NCI-H526 (cell line): ENCODE results near the gene CBS.
"Not testable (repeated sequence)": the region's sequence is repeated elsewhere in the genome, so short reads cannot be mapped to it uniquely, and the experiment has no call there.

ENCODE experiments used
- DNase-seq, 2 experiments: peaks; one replicate each; lab custom pipeline; 2025; lab: John Stamatoyannopoulos, UW

The CBS gene

GRCh38 chr21:43075170-43076022, at the start of gene CBS:
Gene CBS, minus strand, starts transcription at chr21:43075835. Its CDS starts 3,642 bp downstream, at chr21:43072193.
- not testable (repeated sequence) for DNase-seq

DNA sequence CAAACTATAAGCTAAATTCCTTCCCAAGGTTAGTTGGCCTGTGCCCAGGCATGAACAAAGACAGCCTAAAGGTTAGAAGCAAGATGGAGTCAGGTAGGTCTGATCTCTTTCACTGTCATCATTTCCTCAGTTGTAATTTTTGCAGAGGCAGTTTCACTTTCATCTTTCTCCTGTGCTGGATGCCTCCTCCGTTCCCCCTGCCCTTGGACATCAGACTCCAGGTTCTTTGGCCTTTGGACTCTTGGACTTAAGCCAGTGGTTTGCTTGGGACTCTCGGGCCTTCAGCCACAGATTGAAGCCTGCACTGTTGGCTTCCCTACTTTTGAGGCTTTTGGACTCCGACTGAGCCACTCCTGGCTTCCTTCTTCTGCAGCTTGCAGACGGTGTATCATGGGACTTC, 40.3 kb upstream of the CBS start:
- not testable (repeated sequence) for DNase-seq

DNA sequence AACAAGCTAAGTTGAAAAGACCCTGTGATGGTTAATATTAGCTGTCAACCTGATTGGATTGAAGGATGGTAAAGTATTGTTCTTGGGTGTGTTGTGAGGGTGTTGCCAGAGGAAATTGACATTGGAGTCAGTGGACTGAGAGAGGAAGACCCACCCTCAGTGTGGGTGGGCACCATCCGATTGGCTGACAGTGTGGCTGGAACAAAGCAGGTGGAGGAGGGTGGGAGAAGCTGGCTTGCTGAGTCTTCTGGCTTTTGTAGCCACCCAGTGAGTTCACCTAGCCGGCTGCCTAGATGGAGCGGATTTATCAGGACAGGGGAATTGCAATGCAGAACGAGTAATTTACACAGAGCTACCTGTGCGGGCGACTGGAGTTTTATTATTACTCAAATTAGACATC, 38.8 kb upstream of the CBS start:
- not testable (repeated sequence) for DNase-seq

DNA sequence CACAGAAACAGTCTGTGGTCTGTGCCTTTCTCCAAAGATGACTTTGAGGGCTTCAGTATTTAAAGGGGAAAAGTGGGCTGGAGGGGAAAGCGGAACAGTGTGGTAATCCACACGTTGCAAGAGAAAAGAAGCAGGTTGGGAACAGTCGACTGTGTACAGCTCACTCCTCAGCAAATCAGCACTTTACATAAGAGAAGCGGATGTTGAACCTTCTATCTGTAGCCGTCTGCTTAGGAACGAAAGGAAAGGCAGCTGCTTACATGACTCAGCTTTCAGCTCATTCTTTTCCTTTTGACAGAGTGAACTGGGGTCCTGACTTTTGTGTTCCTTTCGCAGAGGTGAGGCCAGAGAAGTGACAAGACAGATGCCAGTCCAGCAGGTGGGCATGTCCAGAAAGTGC, 33.4 kb upstream of the CBS start:
- not testable (repeated sequence) for DNase-seq

GRCh38 chr21:43108177-43108576, 32.5 kb upstream of the CBS start:
- not testable (repeated sequence) for DNase-seq

DNA sequence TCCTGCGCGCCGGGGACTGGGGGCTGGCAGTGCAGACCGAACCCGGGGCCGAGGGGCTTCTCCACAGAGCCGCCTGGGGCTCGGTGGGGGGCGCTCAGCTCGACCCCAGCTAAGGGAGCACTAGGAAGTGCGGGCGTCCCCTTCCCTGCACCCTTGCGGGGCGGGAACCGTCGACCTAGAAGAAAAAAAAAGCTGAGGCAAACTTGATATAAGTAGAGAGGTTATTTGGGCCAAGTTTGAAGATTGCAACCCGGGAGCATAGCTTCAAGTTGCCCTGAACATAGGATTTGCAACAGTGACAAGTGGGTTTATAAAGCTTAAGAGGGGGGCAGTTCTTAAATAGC, 32.1 kb upstream of the CBS start:
- not testable (repeated sequence) for DNase-seq

GRCh38 chr21:43106965-43107793, 31.5 kb upstream of the CBS start, which contains the start of gene U2AF1:
Gene U2AF1, minus strand, starts transcription at chr21:43107570. Its CDS starts 76 bp downstream, at chr21:43107494.
- not testable (repeated sequence) for DNase-seq

DNA sequence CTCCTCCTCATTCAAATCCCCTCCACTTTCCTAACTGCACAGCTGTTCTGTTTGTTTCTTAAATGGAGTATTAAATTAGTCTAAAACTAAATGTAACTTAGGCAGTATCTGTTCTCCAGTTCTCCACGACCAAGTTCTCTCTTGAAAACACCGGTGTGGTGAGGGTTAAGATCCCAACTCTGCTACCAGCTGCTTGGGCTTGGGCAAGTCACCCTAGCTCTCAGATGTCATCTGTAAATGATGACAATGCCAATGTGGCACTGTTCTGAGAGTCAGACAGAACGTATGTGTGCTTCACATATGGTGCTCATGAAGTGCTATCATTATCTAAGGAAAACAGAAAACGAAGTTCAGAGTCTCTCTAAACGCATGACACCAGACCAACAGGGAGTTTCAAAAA, 29.0 kb upstream of the CBS start:
- not testable (repeated sequence) for DNase-seq

DNA sequence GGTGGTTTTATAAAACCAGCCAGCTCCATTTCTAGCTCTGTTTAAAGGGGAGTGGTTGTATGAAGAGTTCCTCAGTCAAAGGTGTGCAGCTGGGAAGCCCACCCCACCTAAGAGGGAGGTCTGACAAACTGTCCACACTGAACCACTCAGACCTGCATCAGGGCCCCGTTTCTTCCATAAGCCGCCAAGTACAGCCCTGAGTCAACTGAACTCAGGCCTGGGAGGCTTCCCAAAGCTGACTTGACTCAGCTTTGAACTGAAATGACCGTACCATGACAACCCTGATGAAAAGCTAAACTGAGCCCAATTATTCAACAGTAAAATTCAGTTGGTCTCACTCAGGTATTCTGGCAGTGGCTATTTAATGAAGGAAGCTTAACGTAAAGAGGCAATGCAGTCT, 26.6 kb upstream of the CBS start:
- DNase-seq = not testable (repeated sequence)

- DNase-seq = not testable (repeated sequence)
Measured at GRCh38 chr21:43101676-43102075, 26.0 kb upstream of the CBS start.

GRCh38 chr21:43101000-43101399, 25.4 kb upstream of the CBS start:
- DNase-seq = not testable (repeated sequence)

- not testable (repeated sequence) for DNase-seq
Measured at GRCh38 chr21:43091979-43092614, 16.5 kb upstream of the CBS start.

DNA sequence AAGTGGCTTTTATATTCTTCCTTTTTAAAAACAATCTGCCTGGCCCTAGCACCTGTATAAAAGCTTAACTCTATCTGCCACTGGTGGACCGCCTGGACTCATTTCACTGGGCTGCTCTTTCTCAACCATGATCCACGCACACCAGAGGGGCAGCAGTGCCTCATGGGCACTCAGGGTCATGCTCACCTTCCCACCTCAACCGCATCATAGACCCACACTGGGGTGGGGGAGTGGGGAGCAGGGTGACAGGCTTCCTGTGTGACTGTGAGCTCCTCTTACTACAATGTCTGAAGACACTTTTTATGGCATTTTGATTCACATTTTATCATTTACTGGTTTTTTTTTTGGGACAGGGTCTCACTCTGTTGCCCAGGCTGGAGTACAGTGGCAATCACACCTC, 15.3 kb upstream of the CBS start:
- DNase-seq = not testable (repeated sequence)

DNA sequence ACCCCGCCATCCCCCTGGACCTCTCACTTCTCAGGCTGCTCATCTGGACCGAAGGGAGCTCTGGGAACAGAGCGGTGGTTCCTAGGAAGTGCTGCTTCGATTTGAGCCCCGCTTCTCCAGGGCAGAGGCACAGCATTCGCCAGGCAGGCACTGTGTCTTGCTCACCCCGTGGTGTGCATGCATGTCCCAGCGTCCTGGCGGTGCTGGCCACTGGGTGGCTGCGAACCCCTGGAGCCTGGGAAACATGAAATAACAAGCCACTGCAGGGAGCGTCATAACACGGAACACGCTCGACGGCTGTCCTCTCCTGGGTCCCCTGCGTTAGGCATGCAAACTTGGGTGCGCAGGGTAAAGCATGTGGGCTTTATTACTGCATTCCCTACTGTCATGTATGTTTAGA, 13.8 kb upstream of the CBS start:
- not testable (repeated sequence) for DNase-seq

DNA sequence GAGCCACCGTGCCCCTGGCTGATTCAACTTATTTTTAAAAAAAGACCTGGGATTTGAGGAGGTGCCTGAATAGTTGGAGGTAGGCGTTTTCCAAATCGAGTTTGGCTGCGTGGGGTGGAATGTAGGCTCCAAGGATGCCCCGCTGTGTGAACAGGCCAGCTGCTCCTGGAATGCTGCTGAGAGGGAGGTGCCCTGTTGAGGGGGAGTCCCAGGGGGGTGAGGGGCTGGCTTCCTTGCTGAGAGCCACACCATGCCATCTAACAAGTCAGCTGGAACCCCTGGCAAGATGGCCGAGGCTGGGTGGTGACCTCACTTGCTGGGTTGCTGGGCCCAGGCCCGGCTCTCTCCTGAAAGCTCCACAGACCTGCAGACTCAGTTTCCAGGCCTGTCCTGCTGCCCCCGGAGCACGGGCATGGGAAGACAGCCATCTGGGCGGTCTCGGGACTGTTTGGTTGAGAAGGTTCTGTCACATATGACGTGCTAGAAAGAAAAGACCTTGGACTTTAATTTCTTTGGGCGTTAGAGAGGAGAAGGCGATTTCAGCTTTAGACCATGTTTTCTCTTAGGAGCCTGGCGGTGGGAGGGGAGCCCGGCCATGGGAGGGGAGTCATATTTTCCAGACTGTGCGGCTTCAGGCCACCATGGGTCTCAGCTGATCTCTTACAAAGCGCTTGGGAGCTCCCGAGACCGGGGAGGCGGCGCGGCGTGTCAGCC, 7.1 kb upstream of the CBS start:
- DNase-seq = not testable (repeated sequence)

- not testable (repeated sequence) for DNase-seq
Measured at GRCh38 chr21:43076643-43077042, 1.0 kb upstream of the CBS start.

- not testable (repeated sequence) for DNase-seq
Measured at GRCh38 chr21:43076023-43076637, 495 bp upstream of the CBS start.

DNA sequence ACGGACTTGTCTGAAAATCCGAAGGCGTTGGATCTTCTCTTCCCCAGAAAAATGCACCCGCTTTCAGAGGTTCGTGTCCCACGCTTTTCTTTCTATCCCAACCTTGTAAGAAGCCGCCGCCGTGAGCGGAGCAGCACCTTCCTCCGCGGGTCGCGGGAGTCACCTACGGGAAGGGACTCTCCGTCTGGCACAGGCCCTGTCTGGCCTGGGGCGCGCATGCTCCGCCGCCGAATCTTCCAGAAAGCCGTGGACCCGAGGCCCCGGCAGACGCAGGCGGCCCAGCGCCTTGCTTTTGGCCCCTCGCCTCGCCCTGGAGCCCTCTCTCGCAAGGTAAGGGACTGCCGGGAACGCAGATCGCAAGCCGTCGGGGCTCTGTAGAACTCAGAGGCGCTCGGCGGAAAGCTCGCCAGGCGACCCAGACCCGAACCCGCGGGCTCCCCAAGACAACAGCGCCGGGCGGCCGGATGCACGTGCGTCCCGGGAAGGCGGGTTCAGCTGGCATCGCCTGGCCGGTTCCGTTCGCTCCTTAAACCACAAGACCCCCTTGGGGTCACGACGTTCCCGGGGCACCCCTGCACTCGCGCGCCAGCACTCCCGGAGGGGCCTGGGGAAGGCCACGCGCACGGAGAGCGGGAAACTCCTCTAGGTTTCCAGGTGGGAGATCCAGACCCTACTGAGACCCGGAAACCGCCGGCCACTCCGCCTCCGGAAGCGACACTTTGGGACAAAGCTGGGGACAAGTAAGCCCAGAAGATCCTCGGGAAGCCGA, 1.1 kb downstream of the CBS start:
- not testable (repeated sequence) for DNase-seq

DNA sequence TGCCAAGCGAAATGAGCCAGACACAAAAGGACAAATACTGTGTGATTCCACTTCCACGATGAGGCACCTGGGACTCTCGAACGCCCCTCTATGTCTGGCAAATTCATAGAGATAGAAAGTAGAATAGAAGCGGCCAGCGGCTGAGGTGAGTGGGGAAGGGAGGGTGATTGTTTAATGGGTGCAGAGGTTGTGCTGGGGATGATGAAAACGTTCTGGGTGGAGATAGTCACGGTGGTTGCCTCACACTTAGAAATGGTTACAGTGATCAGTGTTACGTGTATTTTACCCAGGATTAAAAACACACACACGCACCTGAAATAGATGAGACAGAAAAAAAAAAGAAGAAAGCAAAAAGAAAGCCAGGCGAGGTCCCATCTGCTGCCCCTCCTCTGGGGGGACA, 2.9 kb downstream of the CBS start:
- DNase-seq = not testable (repeated sequence)

GRCh38 chr21:43069682-43070081, 6.0 kb downstream of the CBS start:
- DNase-seq = not testable (repeated sequence)
